Activated CD4-positive, CD25-positive, alpha-beta regulatory T cell treated with anti-CD3 and anti-CD28 coated beads, Interleukin-2, amount 50 U/mL, for 24 hours (primary cell): ENCODE results near the gene FITM2.
"Not testable (repeated sequence)": the region's sequence is repeated elsewhere in the genome, so short reads cannot be mapped to it uniquely, and the experiment has no call there.

Experiments
- ATAC-seq, 2 donors: fragments of 150-1000 bp; cut with Tn5 transposase; one replicate each; pipeline ENCODE4 v1.10.0; 2021; ENCODE audit warnings: mild to moderate bottlenecking in 1 of 2, moderate library complexity in 1 of 2

The FITM2 gene

GRCh38 chr20:44328428-44328827 is 17.4 kb upstream of the FITM2 start:
- no peak for ATAC-seq

- ATAC-seq, result not testable (repeated sequence)
Measured at GRCh38 chr20:44327748-44328147, 16.7 kb upstream of the FITM2 start.

- ATAC-seq, result peak in 1 of 2 donors; percentile 36
Measured at GRCh38 chr20:44326391-44327159, 15.6 kb upstream of the FITM2 start.

- no peak for ATAC-seq
Measured at GRCh38 chr20:44324343-44324742, 13.3 kb upstream of the FITM2 start.

- ATAC-seq, result no peak
Measured at GRCh38 chr20:44319839-44320422, 8.9 kb upstream of the FITM2 start.

- no peak for ATAC-seq
Measured at GRCh38 chr20:44314870-44315269, 3.9 kb upstream of the FITM2 start.

- no peak for ATAC-seq
Measured at GRCh38 chr20:44309763-44310663, 989 bp downstream of the FITM2 start.

- ATAC-seq, result no peak
Measured at GRCh38 chr20:44306927-44307326, 4.1 kb downstream of the FITM2 start.

- no peak for ATAC-seq
Measured at GRCh38 chr20:44304383-44304782, 6.6 kb downstream of the FITM2 start.

- ATAC-seq, result no peak
Measured at GRCh38 chr20:44302736-44303135, 8.3 kb downstream of the FITM2 start.

GRCh38 chr20:44302026-44302669 is 8.9 kb downstream of the FITM2 start:
- no peak for ATAC-seq

GRCh38 chr20:44301285-44301684 is 9.7 kb downstream of the FITM2 start:
- no peak for ATAC-seq

GRCh38 chr20:44299011-44299535 is 11.9 kb downstream of the FITM2 start:
- ATAC-seq, result not testable (repeated sequence)

GRCh38 chr20:44297721-44298120 is 13.3 kb downstream of the FITM2 start:
- no peak for ATAC-seq

- ATAC-seq, result no peak
Measured at GRCh38 chr20:44296011-44296410, 15.0 kb downstream of the FITM2 start.

- ATAC-seq, result no peak
Measured at GRCh38 chr20:44291754-44292153, 19.2 kb downstream of the FITM2 start.

GRCh38 chr20:44288252-44288651 is 22.8 kb downstream of the FITM2 start:
- no peak for ATAC-seq

- ATAC-seq, result no peak
Measured at GRCh38 chr20:44287272-44288097, 23.5 kb downstream of the FITM2 start.

GRCh38 chr20:44284032-44284431 is 27.0 kb downstream of the FITM2 start:
- ATAC-seq, result no peak

GRCh38 chr20:44282192-44282591 is 28.8 kb downstream of the FITM2 start:
- ATAC-seq, result no peak

GRCh38 chr20:44280387-44280786 is 30.6 kb downstream of the FITM2 start:
- ATAC-seq, result no peak

GRCh38 chr20:44279228-44279627 is 31.8 kb downstream of the FITM2 start:
- no peak for ATAC-seq
